ENCODE results near the gene NKX2-2. TPM values are rescaled to one million over a fixed set of nuclear protein-coding genes. Genes with fewer than 3 reads are reported as not detected.

NKX2-2 gene
- not detected in 2 replicates for total RNA-seq

DNA sequence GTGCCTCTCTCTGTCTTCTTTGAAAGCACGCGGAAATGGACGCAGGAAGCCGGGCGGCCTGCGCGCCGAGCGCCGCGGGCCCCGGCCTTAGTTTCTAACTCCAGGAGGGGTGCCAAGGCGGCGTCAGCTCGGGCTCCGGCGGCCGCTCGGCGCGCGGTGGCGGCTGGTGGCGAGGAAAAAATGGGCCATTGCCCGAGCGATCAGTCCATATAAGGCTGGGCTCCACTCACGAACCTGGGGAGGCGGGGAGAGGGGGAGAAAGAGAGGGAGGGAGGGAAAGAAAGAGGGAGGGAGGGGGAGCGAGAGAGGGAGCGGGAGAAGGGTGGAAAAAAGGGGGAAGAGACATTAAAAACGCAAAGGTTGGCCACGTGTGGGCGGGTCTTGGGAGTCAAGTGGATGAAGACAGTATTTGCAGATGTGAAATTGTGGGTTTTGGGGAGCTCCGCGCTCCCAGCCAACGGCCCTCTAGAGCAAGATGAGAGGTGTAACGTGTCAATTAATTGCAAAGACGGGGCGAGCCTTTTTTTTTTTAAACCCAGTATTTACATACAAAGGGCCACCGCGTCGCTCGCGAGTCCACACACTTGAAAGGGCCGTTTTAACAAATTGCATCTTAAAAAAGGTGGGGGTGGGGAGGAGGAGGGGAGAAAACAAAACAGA, at the start of gene NKX2-2:
Gene NKX2-2 (minus strand): TSS at position 184 of the 660 bp plus-strand sequence. CDS start 395 bp downstream, outside the sequence.
- no peaks in the 10 kb centered on the region for H3K36me3 ChIP-seq (ENCODE audit: control insufficient read depth, insufficient read depth, low read length)
- no peak for DNase-seq (ENCODE audit: low read depth)
- no peak for TF ChIP-seq CTCF (IDR thresholded peaks at IDR 0.05; ENCODE audit: insufficient read depth, low read length, poor library complexity, severe bottlenecking)
- H3K4me3 ChIP-seq (ENCODE audit: low read depth, low read length), result no peak within 1 kb of the TSS
- peaks cover 97% of the 10 kb centered on the region for H3K27me3 ChIP-seq (ENCODE audit: control insufficient read depth, insufficient read depth, low read length)

GRCh38 chr20:21562656-21563055, 48.8 kb upstream of the NKX2-2 start:
- TF ChIP-seq CTCF (IDR thresholded peaks at IDR 0.05; ENCODE audit: insufficient read depth, low read length, poor library complexity, severe bottlenecking), result no peak
- peaks cover 3% of the 10 kb centered on the region for H3K27me3 ChIP-seq (ENCODE audit: control insufficient read depth, insufficient read depth, low read length)

GRCh38 chr20:21559305-21559704, 45.4 kb upstream of the NKX2-2 start:
- no peak for TF ChIP-seq CTCF (IDR thresholded peaks at IDR 0.05; ENCODE audit: insufficient read depth, low read length, poor library complexity, severe bottlenecking)
- no peak overlapping the region for H3K4me3 ChIP-seq (ENCODE audit: low read depth, low read length)
- no peaks in the 10 kb centered on the region for H3K36me3 ChIP-seq (ENCODE audit: control insufficient read depth, insufficient read depth, low read length)
- H3K27me3 ChIP-seq (ENCODE audit: control insufficient read depth, insufficient read depth, low read length), result peaks cover 2% of the 10 kb centered on the region
- no peak for DNase-seq (ENCODE audit: low read depth)

More at GRCh38 chr20:21562656-21563055, 48.8 kb upstream of the NKX2-2 start:
- Histone ChIP-seq H3K4me3 (ENCODE audit: low read depth, low read length) (no peak overlapping the region), H3K36me3 (ENCODE audit: control insufficient read depth, insufficient read depth, low read length) (no peaks in the 10 kb centered on the region)
- no peak for DNase-seq (ENCODE audit: low read depth)

- Histone ChIP-seq H3K4me3 (ENCODE audit: low read depth, low read length) (no peak overlapping the region), H3K27me3 (ENCODE audit: control insufficient read depth, insufficient read depth, low read length) (no peaks in the 10 kb centered on the region), H3K36me3 (ENCODE audit: control insufficient read depth, insufficient read depth, low read length) (no peaks in the 10 kb centered on the region)
- DNase-seq (ENCODE audit: low read depth), result no peak
- TF ChIP-seq CTCF (IDR thresholded peaks at IDR 0.05; ENCODE audit: insufficient read depth, low read length, poor library complexity, severe bottlenecking), result no peak
Measured at GRCh38 chr20:21557241-21558020, 43.6 kb upstream of the NKX2-2 start.

- Histone ChIP-seq H3K27me3 (ENCODE audit: control insufficient read depth, insufficient read depth, low read length) (no peaks in the 10 kb centered on the region), H3K4me3 (ENCODE audit: low read depth, low read length) (no peak overlapping the region), H3K36me3 (ENCODE audit: control insufficient read depth, insufficient read depth, low read length) (no peaks in the 10 kb centered on the region)
- TF ChIP-seq CTCF (IDR thresholded peaks at IDR 0.05; ENCODE audit: insufficient read depth, low read length, poor library complexity, severe bottlenecking), result no peak
- no peak for DNase-seq (ENCODE audit: low read depth)
Measured at GRCh38 chr20:21556398-21556797, 42.5 kb upstream of the NKX2-2 start.

Measured in kidney epithelial cell (primary cell).